GM12892 (cell line): ENCODE results near the gene KAT14.

Experiments used
- POLR2A ChIP-seq: IDR thresholded peaks from 2 replicates; pipeline ENCODE4 v1.6.1; 2011; ENCODE audit warnings: low read depth, low read length, control low read depth
- POLR2AphosphoS5 ChIP-seq: IDR thresholded peaks from 2 replicates; pipeline ENCODE4 v1.6.1; 2011; ENCODE audit warnings: low read depth, low read length, control low read depth
- TAF1 ChIP-seq: IDR thresholded peaks from 2 replicates; pipeline ENCODE4 v1.6.1; 2011; ENCODE audit warnings: low read depth, mild to moderate bottlenecking, control low read depth, low read length, borderline replicate concordance

GRCh38 chr20:18224968-18225568, 87.4 kb downstream of the KAT14 start:
- TF ChIP-seq POLR2A (no peak), POLR2AphosphoS5 (no peak), TAF1 (no peak)
